ENCODE measurements around the gene PAXX.

The PAXX gene

DNA sequence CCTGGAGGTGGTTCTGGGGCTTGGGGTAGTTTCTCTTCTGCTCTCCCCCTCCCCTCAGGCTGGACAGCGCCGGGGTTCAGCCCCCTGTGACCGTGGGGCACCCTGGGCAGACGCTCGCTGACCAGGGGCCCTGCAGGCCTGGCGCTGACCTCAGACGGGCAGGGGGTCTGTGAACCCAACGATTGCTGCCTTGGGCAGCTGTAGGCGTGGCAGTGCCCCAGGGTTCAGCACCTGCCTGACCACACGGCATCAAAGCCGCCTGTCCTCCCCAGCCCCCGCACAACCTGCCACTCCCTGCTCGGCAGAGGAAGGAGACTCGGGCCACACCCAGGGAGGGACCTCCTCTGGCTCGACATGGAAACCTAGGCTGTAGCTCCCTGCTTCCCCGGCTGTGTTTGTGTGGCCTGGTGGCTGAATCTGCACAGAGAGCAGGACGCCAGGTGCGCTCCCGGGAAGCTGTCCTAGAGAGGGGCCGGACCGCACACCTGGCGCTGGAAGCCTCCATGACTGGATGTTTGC is 28.0 kb upstream of the PAXX start:
- Histone ChIP-seq H3K4me2 (ENCODE audit: low read depth, low read length, poor library complexity, severe bottlenecking) (no peak overlapping the region), H4K20me1 (ENCODE audit: low read depth, low read length) (no peaks in the 10 kb centered on the region), H3K27me3 (ENCODE audit: low read length) (no peaks in the 10 kb centered on the region), H3K4me3 (ENCODE audit: insufficient read depth, low read length, poor library complexity, severe bottlenecking) (no peak overlapping the region), H3K36me3 (ENCODE audit: low read length) (no peaks in the 10 kb centered on the region), H3K9me3 (ENCODE audit: insufficient read depth, low read length) (no peaks in the 10 kb centered on the region), H3F3A (ENCODE audit: insufficient read depth) (no peaks in the 10 kb centered on the region), H3K9ac (ENCODE audit: low read length) (no peak overlapping the region), H3K27ac (ENCODE audit: low read depth, low read length) (no peak overlapping the region), H3K79me2 (ENCODE audit: insufficient read depth, low read length) (no peaks in the 10 kb centered on the region), H3K9me2 (replicated peaks; ENCODE audit: insufficient read depth, low read length) (no peaks in the 10 kb centered on the region), H2AFZ (ENCODE audit: low read depth, low read length, severe bottlenecking) (no peak overlapping the region)
- TF ChIP-seq, protein P1, sequence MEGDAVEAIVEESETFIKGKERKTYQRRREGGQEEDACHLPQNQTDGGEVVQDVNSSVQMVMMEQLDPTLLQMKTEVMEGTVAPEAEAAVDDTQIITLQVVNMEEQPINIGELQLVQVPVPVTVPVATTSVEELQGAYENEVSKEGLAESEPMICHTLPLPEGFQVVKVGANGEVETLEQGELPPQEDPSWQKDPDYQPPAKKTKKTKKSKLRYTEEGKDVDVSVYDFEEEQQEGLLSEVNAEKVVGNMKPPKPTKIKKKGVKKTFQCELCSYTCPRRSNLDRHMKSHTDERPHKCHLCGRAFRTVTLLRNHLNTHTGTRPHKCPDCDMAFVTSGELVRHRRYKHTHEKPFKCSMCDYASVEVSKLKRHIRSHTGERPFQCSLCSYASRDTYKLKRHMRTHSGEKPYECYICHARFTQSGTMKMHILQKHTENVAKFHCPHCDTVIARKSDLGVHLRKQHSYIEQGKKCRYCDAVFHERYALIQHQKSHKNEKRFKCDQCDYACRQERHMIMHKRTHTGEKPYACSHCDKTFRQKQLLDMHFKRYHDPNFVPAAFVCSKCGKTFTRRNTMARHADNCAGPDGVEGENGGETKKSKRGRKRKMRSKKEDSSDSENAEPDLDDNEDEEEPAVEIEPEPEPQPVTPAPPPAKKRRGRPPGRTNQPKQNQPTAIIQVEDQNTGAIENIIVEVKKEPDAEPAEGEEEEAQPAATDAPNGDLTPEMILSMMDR (IDR thresholded peaks at IDR 0.05; ENCODE audit: insufficient read depth, low read length, poor library complexity, severe bottlenecking), result no peak

DNA sequence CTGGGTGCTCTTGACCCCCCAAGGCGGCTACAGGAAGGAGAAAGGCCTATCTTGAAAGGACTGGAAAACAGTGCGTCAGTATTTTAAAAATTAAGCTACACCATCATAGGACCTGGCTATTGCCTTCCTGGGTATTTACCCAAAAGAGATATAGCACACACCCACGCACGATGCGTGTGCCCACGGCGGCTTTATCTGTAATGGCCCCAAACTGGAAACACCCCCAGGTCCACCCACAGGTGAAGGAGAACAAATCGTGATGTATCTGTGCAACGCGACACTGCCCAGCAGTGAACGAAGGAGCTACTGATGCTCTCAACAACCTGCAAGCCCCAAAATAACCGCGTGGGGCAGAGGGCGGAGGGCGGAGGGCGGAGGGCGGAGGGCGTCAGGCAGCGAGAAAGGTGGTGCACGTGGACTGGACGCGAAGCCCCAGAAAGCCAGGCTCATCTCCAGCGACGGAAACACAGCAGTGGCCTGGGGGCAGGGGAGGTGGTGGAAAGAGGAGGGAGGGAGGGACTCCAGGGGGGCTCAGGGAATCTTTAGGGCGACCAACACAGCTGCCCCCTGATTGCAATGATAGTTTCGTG is 27.3 kb upstream of the PAXX start:
- Histone ChIP-seq H3K9ac (ENCODE audit: low read length) (no peak overlapping the region), H4K20me1 (ENCODE audit: low read depth, low read length) (no peaks in the 10 kb centered on the region), H3K4me3 (ENCODE audit: insufficient read depth, low read length, poor library complexity, severe bottlenecking) (no peak overlapping the region), H3K9me3 (ENCODE audit: insufficient read depth, low read length) (no peaks in the 10 kb centered on the region), H3K27ac (ENCODE audit: low read depth, low read length) (no peak overlapping the region), H3K4me2 (ENCODE audit: low read depth, low read length, poor library complexity, severe bottlenecking) (no peak overlapping the region), H3K36me3 (ENCODE audit: low read length) (no peaks in the 10 kb centered on the region), H3K9me2 (replicated peaks; ENCODE audit: insufficient read depth, low read length) (no peaks in the 10 kb centered on the region), H3K79me2 (ENCODE audit: insufficient read depth, low read length) (no peaks in the 10 kb centered on the region), H2AFZ (ENCODE audit: low read depth, low read length, severe bottlenecking) (no peak overlapping the region), H3K27me3 (ENCODE audit: low read length) (no peaks in the 10 kb centered on the region), H3F3A (ENCODE audit: insufficient read depth) (no peaks in the 10 kb centered on the region)
- TF ChIP-seq EZH2phosphoT487 (conservative IDR thresholded peaks at IDR 0.05; ENCODE audit: low read length), result no peak
- TF ChIP-seq, protein P1 (IDR thresholded peaks at IDR 0.05; ENCODE audit: insufficient read depth, low read length, poor library complexity, severe bottlenecking), result no peak

DNA sequence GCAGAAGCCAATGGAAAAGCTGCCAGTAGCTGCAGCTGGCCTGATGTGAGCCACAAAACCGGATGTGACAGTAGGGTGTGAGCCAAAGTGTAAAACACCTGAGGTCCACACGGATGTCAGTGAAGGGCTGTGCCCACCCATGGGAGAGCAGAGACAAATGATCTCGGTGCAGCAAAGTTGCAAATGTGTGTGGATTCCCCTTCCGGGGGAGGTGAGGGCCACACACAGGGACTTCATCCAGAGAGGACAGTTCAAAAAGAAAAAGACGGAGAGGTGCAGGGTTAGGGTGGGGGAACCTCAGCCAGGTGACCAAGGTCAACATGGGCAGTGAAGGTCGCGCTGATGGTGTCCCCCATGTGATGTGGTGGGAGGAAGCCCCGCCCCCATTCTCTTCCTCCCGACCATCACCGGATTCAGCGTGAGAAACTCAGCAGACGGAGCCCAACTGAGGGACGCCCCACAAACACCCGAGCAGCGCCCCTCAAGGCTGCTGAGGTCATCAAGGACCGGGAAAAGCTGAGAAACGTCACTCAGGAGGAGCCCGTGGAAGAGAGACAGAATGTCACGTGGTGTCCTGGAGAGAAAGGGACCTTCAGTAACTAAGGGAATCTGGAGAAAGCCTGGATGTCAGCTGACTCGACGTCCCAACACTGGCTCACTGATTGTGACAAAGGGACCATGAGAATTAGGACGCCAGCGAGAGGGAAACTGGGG is 26.3 kb upstream of the PAXX start:
- H3K27ac ChIP-seq (ENCODE audit: low read depth, low read length), result no peak overlapping the region
- TF ChIP-seq EZH2phosphoT487 (conservative IDR thresholded peaks at IDR 0.05; ENCODE audit: low read length), result 0 out of 2 replicates have a peak, but pooled peaks have one; percentile 69
- TF ChIP-seq, protein P1 (IDR thresholded peaks at IDR 0.05; ENCODE audit: insufficient read depth, low read length, poor library complexity, severe bottlenecking), result no peak
- peak overlapping the region; percentile 37 for H3K4me2 ChIP-seq (ENCODE audit: low read depth, low read length, poor library complexity, severe bottlenecking)
- no peaks in the 10 kb centered on the region for H4K20me1 ChIP-seq (ENCODE audit: low read depth, low read length)
- no peaks in the 10 kb centered on the region for H3K27me3 ChIP-seq (ENCODE audit: low read length)
- no peaks in the 10 kb centered on the region for H3K9me2 ChIP-seq (replicated peaks; ENCODE audit: insufficient read depth, low read length)
- no peaks in the 10 kb centered on the region for H3F3A ChIP-seq (ENCODE audit: insufficient read depth)
- no peak overlapping the region; the same call in 1 of the 2 replicates for H3K9ac ChIP-seq (ENCODE audit: low read length)
- no peaks in the 10 kb centered on the region for H3K79me2 ChIP-seq (ENCODE audit: insufficient read depth, low read length)
- H3K9me3 ChIP-seq (ENCODE audit: insufficient read depth, low read length), result no peaks in the 10 kb centered on the region
- H2AFZ ChIP-seq (ENCODE audit: low read depth, low read length, severe bottlenecking), result peak overlapping the region; percentile 54
- no peaks in the 10 kb centered on the region for H3K36me3 ChIP-seq (ENCODE audit: low read length)
- H3K4me3 ChIP-seq (ENCODE audit: insufficient read depth, low read length, poor library complexity, severe bottlenecking), result no peak overlapping the region
